Measurements from ENCODE around the gene PHC3. TPM values are rescaled to one million over a fixed set of nuclear protein-coding genes. Genes with fewer than 3 reads are reported as not detected.

PHC3 gene
- polyA plus RNA-seq, 1 donor (not counting 4 experiments of a cell fraction or from before 2014, with no cell fraction given) = 32.2 TPM

GRCh38 chr3:170043506-170043905 is 138.0 kb downstream of the PHC3 start:
- TF ChIP-seq CTCF (optimal IDR thresholded peaks at IDR 0.05 in 1 of 3, IDR thresholded peaks at IDR 0.05 in 1 of 3, conservative IDR thresholded peaks at IDR 0.05 in 1 of 3; ENCODE audit: extremely low read depth in 1 of 3, insufficient read depth in 2 of 3, low read length in 3 of 3) (no peak), EZH2 (IDR thresholded peaks at IDR 0.05; ENCODE audit: low read length) (no peak)
- no peaks in the 10 kb centered on the region for H3K36me3 ChIP-seq (ENCODE audit: control insufficient read depth in 2 of 2, extremely low read depth in 1 of 2, insufficient read depth in 2 of 2, low read length in 2 of 2)
- dilution Hi-C loops (cut with MboI; ENCODE audit: extremely low pct_ligation_motif_present, low sequenced_read_pairs) = no loop called here
- no peak overlapping the region for H2AFZ ChIP-seq (ENCODE audit: control insufficient read depth, low read length)
- H3K4me1 ChIP-seq (ENCODE audit: control insufficient read depth, extremely low read depth, insufficient read depth, low read length) = peaks cover 5% of the 10 kb centered on the region
- H3K4me2 ChIP-seq (ENCODE audit: control insufficient read depth, extremely low read depth, insufficient read depth, low read depth, low read length) = no peak overlapping the region
- H3K4me3 ChIP-seq (ENCODE audit: control insufficient read depth in 2 of 3, extremely low read depth in 1 of 3, insufficient read depth in 2 of 3, low read depth in 1 of 3, low read length in 3 of 3) = no peak overlapping the region
- no peaks in the 10 kb centered on the region for H3K9me1 ChIP-seq (ENCODE audit: control insufficient read depth, extremely low read depth, insufficient read depth, low read length)
- no peaks in the 10 kb centered on the region for H4K20me1 ChIP-seq (ENCODE audit: control insufficient read depth, extremely low read depth, insufficient read depth, low read length)
- H3K9me3 ChIP-seq (ENCODE audit: control insufficient read depth, low read depth, low read length) = no peaks in the 10 kb centered on the region
- no peak for FAIRE-seq
- no peak overlapping the region for H3K27ac ChIP-seq (ENCODE audit: control insufficient read depth, insufficient read depth, low read length)
- peaks cover 26% of the 10 kb centered on the region for H3K27me3 ChIP-seq (ENCODE audit: control insufficient read depth, extremely low read depth, insufficient read depth, low read length)
- DNase-seq (ENCODE audit: low read depth, low spot score) = no peak
- no peak overlapping the region for H3K9ac ChIP-seq (ENCODE audit: control insufficient read depth, extremely low read depth, insufficient read depth, low read length)
- no peaks in the 10 kb centered on the region for H3K79me2 ChIP-seq (ENCODE audit: control insufficient read depth, insufficient read depth, low read length)

GRCh38 chr3:170040418-170040817 is 141.1 kb downstream of the PHC3 start:
- H3K4me1 ChIP-seq (ENCODE audit: control insufficient read depth, extremely low read depth, insufficient read depth, low read length) = peaks cover 8% of the 10 kb centered on the region
- H3K9ac ChIP-seq (ENCODE audit: control insufficient read depth, extremely low read depth, insufficient read depth, low read length) = no peak overlapping the region
- no peaks in the 10 kb centered on the region for H3K9me3 ChIP-seq (ENCODE audit: control insufficient read depth, low read depth, low read length)
- no peaks in the 10 kb centered on the region for H3K79me2 ChIP-seq (ENCODE audit: control insufficient read depth, insufficient read depth, low read length)
- TF ChIP-seq EZH2 (IDR thresholded peaks at IDR 0.05; ENCODE audit: low read length) (peak; percentile 72), CTCF (optimal IDR thresholded peaks at IDR 0.05 in 1 of 3, IDR thresholded peaks at IDR 0.05 in 1 of 3, conservative IDR thresholded peaks at IDR 0.05 in 1 of 3; ENCODE audit: extremely low read depth in 1 of 3, insufficient read depth in 2 of 3, low read length in 3 of 3) (no peak)
- peaks cover 31% of the 10 kb centered on the region for H3K27me3 ChIP-seq (ENCODE audit: control insufficient read depth, extremely low read depth, insufficient read depth, low read length)
- no peaks in the 10 kb centered on the region for H3K36me3 ChIP-seq (ENCODE audit: control insufficient read depth in 2 of 2, extremely low read depth in 1 of 2, insufficient read depth in 2 of 2, low read length in 2 of 2)
- no peaks in the 10 kb centered on the region for H3K9me1 ChIP-seq (ENCODE audit: control insufficient read depth, extremely low read depth, insufficient read depth, low read length)
- no peak for FAIRE-seq
- H4K20me1 ChIP-seq (ENCODE audit: control insufficient read depth, extremely low read depth, insufficient read depth, low read length) = no peaks in the 10 kb centered on the region
- H3K4me2 ChIP-seq (ENCODE audit: control insufficient read depth, extremely low read depth, insufficient read depth, low read depth, low read length) = no peak overlapping the region
- H2AFZ ChIP-seq (ENCODE audit: control insufficient read depth, low read length) = no peak overlapping the region
- dilution Hi-C loops (cut with MboI; ENCODE audit: extremely low pct_ligation_motif_present, low sequenced_read_pairs) = no loop called here
- no peak overlapping the region for H3K27ac ChIP-seq (ENCODE audit: control insufficient read depth, insufficient read depth, low read length)
- DNase-seq (ENCODE audit: low read depth, low spot score) = no peak
- H3K4me3 ChIP-seq (ENCODE audit: control insufficient read depth in 2 of 3, extremely low read depth in 1 of 3, insufficient read depth in 2 of 3, low read depth in 1 of 3, low read length in 3 of 3) = no peak overlapping the region

Measured in keratinocyte (primary cell).